Measurements from ENCODE around the gene GNAS-AS1.
"Not testable (repeated sequence)": the region's sequence is repeated elsewhere in the genome, so short reads cannot be mapped to it uniquely, and the experiment has no call there.

Gene GNAS-AS1

DNA sequence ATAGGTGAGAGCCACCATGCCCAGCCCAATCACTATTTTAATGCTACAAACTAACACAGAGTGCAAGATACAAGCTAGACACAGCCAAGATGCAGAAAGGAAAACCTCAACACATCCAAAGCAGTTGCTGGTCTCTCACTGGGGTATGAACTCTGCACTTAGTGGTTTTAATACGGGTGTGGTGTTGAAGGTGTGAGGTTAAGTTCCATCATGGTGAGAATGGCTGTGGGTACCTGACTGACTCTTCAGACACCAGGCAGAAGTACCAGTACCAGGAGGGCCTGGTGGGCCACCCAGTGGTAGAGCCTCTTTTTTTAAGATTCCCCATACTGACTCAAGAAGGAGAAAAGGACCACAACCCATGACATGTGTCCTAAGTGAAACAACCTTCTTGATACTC is 13.0 kb downstream of the GNAS-AS1 start:
- no peak for DNase-seq (ENCODE audit: low read depth)
- TF ChIP-seq, protein P1, sequence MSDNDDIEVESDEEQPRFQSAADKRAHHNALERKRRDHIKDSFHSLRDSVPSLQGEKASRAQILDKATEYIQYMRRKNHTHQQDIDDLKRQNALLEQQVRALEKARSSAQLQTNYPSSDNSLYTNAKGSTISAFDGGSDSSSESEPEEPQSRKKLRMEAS (IDR thresholded peaks at IDR 0.05; ENCODE audit: low read depth, low read length) = no peak
- H3K4me3 ChIP-seq (ENCODE audit: low read depth, low read length) = no peak overlapping the region

DNA sequence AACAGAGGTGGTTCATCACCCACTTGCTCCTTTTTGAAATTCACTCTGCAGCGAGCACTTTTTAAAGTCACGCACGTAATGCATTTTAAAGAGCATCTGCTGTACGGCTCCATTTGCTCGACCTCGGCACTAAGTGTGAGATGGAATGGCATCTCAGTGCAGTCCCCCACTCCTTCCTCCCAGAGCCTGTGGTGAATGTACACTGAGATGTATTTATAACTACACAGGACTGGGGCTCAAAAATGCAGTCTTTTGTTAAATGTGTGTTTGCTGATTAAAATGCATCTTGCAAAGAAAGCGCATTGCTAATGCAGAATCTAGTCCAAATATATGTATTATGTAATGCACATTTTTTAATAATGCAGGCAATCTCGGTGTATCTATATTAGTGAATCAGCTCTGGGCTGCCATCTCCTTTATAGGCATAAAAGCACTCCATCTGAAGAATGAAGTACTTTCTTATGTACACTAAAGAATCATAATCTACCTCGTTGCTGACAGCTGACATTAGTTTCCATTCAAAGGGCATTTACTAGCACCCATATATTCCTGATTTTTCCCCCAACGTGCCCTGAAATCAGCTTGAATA is 14.0 kb downstream of the GNAS-AS1 start:
- no peak for DNase-seq (ENCODE audit: low read depth)
- TF ChIP-seq, protein P2, sequence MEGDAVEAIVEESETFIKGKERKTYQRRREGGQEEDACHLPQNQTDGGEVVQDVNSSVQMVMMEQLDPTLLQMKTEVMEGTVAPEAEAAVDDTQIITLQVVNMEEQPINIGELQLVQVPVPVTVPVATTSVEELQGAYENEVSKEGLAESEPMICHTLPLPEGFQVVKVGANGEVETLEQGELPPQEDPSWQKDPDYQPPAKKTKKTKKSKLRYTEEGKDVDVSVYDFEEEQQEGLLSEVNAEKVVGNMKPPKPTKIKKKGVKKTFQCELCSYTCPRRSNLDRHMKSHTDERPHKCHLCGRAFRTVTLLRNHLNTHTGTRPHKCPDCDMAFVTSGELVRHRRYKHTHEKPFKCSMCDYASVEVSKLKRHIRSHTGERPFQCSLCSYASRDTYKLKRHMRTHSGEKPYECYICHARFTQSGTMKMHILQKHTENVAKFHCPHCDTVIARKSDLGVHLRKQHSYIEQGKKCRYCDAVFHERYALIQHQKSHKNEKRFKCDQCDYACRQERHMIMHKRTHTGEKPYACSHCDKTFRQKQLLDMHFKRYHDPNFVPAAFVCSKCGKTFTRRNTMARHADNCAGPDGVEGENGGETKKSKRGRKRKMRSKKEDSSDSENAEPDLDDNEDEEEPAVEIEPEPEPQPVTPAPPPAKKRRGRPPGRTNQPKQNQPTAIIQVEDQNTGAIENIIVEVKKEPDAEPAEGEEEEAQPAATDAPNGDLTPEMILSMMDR (IDR thresholded peaks at IDR 0.05; ENCODE audit: low read depth, low read length) = no peak
- TF ChIP-seq, protein P1 (IDR thresholded peaks at IDR 0.05; ENCODE audit: low read depth, low read length) = no peak
- no peak for TF ChIP-seq POLR2A (IDR thresholded peaks at IDR 0.05; ENCODE audit: extremely low read depth, insufficient read length)
- no peak for TF ChIP-seq MYC (IDR thresholded peaks at IDR 0.05; ENCODE audit: low read depth, low read length)
- no peak overlapping the region for H3K4me3 ChIP-seq (ENCODE audit: low read depth, low read length)

DNA sequence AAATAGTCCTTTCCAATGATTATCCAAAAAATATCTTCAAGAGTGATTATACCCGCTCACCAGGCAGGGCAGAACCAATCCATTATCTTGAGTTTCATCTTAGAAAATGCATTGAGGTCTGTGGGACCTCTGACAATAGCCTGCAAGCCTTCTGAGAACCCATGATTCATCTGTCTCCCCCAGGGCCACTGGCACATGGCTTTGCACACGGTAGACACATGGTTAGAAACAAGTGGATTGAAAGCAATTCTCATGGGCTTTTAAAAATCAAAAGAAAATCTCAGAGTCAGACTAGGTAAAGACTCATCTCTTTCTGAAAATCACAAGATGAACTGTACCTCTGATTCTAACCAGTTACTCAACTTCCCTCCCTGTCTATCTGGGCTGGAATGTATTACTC is 15.5 kb downstream of the GNAS-AS1 start:
- no peak overlapping the region for H3K4me3 ChIP-seq (ENCODE audit: low read depth, low read length)
- DNase-seq (ENCODE audit: low read depth) = peak; percentile 57
- TF ChIP-seq POLR2A (IDR thresholded peaks at IDR 0.05; ENCODE audit: extremely low read depth, insufficient read length) (no peak), MYC (IDR thresholded peaks at IDR 0.05; ENCODE audit: low read depth, low read length) (no peak)
- TF ChIP-seq, protein P1 (IDR thresholded peaks at IDR 0.05; ENCODE audit: low read depth, low read length) = peak; percentile 75

DNA sequence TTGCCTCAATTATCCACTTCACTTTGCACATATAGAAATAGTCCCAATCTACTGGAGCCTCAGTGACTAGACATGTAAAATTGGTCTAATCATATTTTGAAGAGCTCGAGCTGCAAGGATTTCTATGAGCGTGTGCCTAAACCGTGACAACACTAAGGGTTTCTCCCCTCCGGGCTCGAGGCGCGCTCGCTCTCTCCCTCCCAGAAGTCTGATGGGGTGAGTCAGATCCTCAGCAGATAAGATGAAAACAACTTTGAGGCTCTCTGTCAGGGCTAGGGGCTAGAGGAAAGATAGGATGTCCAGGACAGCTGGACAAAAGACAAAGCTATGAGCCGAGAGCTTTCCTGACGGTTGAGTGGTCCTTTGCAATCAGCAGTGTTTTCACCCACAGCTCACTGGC is 16.8 kb downstream of the GNAS-AS1 start:
- no peak overlapping the region for H3K4me3 ChIP-seq (ENCODE audit: low read depth, low read length)
- TF ChIP-seq, protein P1 (IDR thresholded peaks at IDR 0.05; ENCODE audit: low read depth, low read length) = no peak
- TF ChIP-seq MYC (IDR thresholded peaks at IDR 0.05; ENCODE audit: low read depth, low read length) (no peak), POLR2A (IDR thresholded peaks at IDR 0.05; ENCODE audit: extremely low read depth, insufficient read length) (no peak)
- TF ChIP-seq, protein P2 (IDR thresholded peaks at IDR 0.05; ENCODE audit: low read depth, low read length) = no peak
- DNase-seq (ENCODE audit: low read depth) = no peak

DNA sequence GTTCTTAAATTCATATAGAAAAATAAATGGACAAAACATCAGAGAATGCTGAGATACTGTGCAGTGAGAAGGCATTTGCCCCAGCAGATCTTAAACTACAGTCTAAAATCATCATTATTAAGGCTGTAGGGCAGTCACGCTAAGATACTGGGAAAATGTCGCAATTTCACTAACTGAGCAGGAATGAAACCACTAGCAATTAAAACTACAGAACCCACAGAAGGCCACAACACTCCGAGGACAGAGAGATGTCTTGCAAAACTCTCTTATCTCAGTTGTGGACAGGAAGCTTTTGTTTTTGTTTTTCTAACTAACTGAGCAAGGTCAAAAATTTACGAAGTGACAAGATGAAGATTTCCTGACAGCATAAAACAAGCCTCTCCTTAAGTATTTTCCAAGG is 18.2 kb downstream of the GNAS-AS1 start:
- peak; percentile 89 for DNase-seq (ENCODE audit: low read depth)

DNA sequence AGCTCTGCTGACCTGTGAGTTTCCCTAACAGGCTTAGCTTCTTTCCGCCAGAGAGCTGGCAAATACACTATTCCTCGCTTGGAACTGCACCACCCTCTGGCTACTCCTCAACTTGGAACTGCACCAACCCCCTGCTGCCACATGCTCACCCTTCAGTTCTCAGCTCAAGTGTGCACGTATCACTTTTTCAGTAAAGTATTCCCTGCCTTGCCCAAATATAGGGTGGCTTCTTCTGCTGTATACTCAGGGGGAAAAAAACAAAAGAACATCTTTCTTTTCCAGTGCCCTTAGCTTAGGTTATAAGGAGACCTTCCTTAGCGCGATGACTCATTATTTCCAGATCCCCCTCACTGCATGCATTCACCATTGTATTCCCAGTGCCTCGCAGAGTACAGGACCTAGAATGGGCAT is 21.2 kb downstream of the GNAS-AS1 start:
- DNase-seq (ENCODE audit: low read depth) = no peak

More for the DNA sequence above, 18.2 kb downstream of the GNAS-AS1 start:
- H3K4me3 ChIP-seq (ENCODE audit: low read depth, low read length) = no peak overlapping the region
- TF ChIP-seq MYC (IDR thresholded peaks at IDR 0.05; ENCODE audit: low read depth, low read length) = no peak
- TF ChIP-seq, protein P1 (IDR thresholded peaks at IDR 0.05; ENCODE audit: low read depth, low read length) = no peak
- no peak for TF ChIP-seq POLR2A (IDR thresholded peaks at IDR 0.05; ENCODE audit: extremely low read depth, insufficient read length)
- TF ChIP-seq, protein P2 (IDR thresholded peaks at IDR 0.05; ENCODE audit: low read depth, low read length) = no peak

DNA sequence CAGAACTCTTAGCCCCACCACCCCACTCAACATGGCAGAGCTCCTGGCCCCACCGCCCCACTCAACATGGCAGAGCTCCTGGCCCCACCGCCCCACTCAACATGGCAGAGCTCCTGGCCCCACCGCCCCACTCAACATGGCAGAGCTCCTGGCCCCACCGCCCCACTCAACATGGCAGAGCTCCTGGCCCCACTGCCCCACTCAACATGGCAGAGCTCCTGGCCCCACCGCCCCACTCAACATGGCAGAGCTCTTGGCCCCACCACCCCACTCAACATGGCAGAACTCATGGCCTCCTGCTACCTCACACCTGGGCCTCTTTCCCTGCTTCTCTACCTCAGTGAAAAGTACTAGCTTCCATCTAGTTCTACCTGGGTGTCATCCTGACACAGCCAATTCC is 21.9 kb downstream of the GNAS-AS1 start:
- H3K4me3 ChIP-seq (ENCODE audit: low read depth, low read length); DNase-seq (ENCODE audit: low read depth): not testable (repeated sequence)

More for the DNA sequence above, 21.2 kb downstream of the GNAS-AS1 start:
- no peak for TF ChIP-seq POLR2A (IDR thresholded peaks at IDR 0.05; ENCODE audit: extremely low read depth, insufficient read length)
- TF ChIP-seq, protein P1 (IDR thresholded peaks at IDR 0.05; ENCODE audit: low read depth, low read length) = no peak
- no peak for TF ChIP-seq MYC (IDR thresholded peaks at IDR 0.05; ENCODE audit: low read depth, low read length)
- TF ChIP-seq, protein P2 (IDR thresholded peaks at IDR 0.05; ENCODE audit: low read depth, low read length) = no peak
- H3K4me3 ChIP-seq (ENCODE audit: low read depth, low read length) = no peak overlapping the region

Measured in NB4 (cell line).